GM21619 (cell line): ENCODE data around the gene EML3.
"Not testable (repeated sequence)": the region's sequence is repeated elsewhere in the genome, so short reads cannot be mapped to it uniquely, and the experiment has no call there.

Experiments
- ATAC-seq: cut with Tn5 transposase; IDR thresholded peaks from one replicate; pipeline ENCODE4 v1.9.1; 2021; ENCODE audit not compliant: unreplicated experiment

The EML3 gene

GRCh38 chr11:62612366-62613290 lies at the start of gene EML3, which contains the start of gene ROM1:
Gene EML3 (minus strand): TSS chr11:62612775. CDS start chr11:62612457, 318 bp downstream.
Gene ROM1 (plus strand): TSS chr11:62613257. CDS start chr11:62613282, 25 bp downstream.
- peak; percentile 71 for ATAC-seq

- no peak for ATAC-seq
Observed at GRCh38 chr11:62656796-62657429, 44.3 kb upstream of the EML3 start.

GRCh38 chr11:62654297-62654696 lies 41.7 kb upstream of the EML3 start:
- no peak for ATAC-seq

- ATAC-seq: peak; percentile 19
Observed at GRCh38 chr11:62652161-62653006, 39.8 kb upstream of the EML3 start.

GRCh38 chr11:62650283-62650682 lies 37.7 kb upstream of the EML3 start:
- ATAC-seq: not testable (repeated sequence)

- no peak for ATAC-seq
Observed at GRCh38 chr11:62649486-62649885, 36.9 kb upstream of the EML3 start.

GRCh38 chr11:62648967-62649364 lies 36.4 kb upstream of the EML3 start:
- no peak for ATAC-seq

- no peak for ATAC-seq
Observed at GRCh38 chr11:62648185-62648966, 35.8 kb upstream of the EML3 start.

- ATAC-seq: no peak
Observed at GRCh38 chr11:62647609-62648005, 35.0 kb upstream of the EML3 start.

GRCh38 chr11:62646825-62647608 lies 34.4 kb upstream of the EML3 start:
- no peak for ATAC-seq

GRCh38 chr11:62645946-62646824 lies 33.6 kb upstream of the EML3 start, which contains the start of gene GANAB:
Gene GANAB (minus strand): TSS chr11:62646613. CDS start chr11:62646599, 14 bp downstream.
- ATAC-seq: peak; percentile 93

GRCh38 chr11:62645671-62645945 lies 33.0 kb upstream of the EML3 start:
- ATAC-seq: no peak

GRCh38 chr11:62644220-62644619 lies 31.6 kb upstream of the EML3 start:
- no peak for ATAC-seq

GRCh38 chr11:62632492-62632891 lies 19.9 kb upstream of the EML3 start:
- ATAC-seq: no peak

GRCh38 chr11:62627713-62628112 lies 15.1 kb upstream of the EML3 start:
- ATAC-seq: no peak

- no peak for ATAC-seq
Observed at GRCh38 chr11:62622476-62623089, 10.0 kb upstream of the EML3 start.

GRCh38 chr11:62621567-62622470 lies 9.2 kb upstream of the EML3 start, which contains the start of gene B3GAT3:
Gene B3GAT3 (minus strand): TSS chr11:62621986. CDS start chr11:62621947, 39 bp downstream.
- ATAC-seq: peak; percentile 94
